GM23338 (cell line): ENCODE data around the gene RGS8. TPM values are rescaled to one million over a fixed set of nuclear protein-coding genes. Genes with fewer than 3 reads are reported as not detected.

Source experiments
- ATAC-seq: fragments of 200-7000 bp; cut with Tn5 transposase; 3 replicates; pipeline ENCODE4 v1.9.1; 2020
- DNase-seq: peaks from one replicate; pipeline ENCODE4 v3.0.0-alpha.2; 2015; ENCODE audit warnings: low spot score
- H2AFZ ChIP-seq: fragments of 200-600 bp; sonication (generic); 2 replicates; pipeline ENCODE4 v1.8.0; 2016; ENCODE audit warnings: antibody characterized with exemption, mild to moderate bottlenecking, moderate library complexity
- H3F3A ChIP-seq: fragments of 200-600 bp; sonication (generic); replicated peaks from 2 replicates; pipeline ENCODE4 v1.8.0; 2017; ENCODE audit warnings: antibody characterized with exemption, mixed run types, low read depth
- H3K27ac ChIP-seq: fragments of 200-600 bp; sonication (generic); 2 replicates; pipeline ENCODE4 v1.6.1; 2016; ENCODE audit warnings: low read depth
- H3K27me3 ChIP-seq: fragments of 200-600 bp; sonication (generic); 2 replicates; pipeline ENCODE4 v1.8.0; 2016; ENCODE audit warnings: mild to moderate bottlenecking, mixed run types, moderate library complexity; ENCODE audit not compliant: insufficient read depth
- H3K36me3 ChIP-seq: fragments of 200-600 bp; sonication (generic); 2 replicates; pipeline ENCODE4 v1.8.0; 2016; ENCODE audit warnings: mild to moderate bottlenecking; ENCODE audit not compliant: insufficient read depth
- H3K4me1 ChIP-seq: fragments of 200-600 bp; sonication (generic); 2 replicates; pipeline ENCODE4 v1.8.0; 2016; ENCODE audit warnings: mild to moderate bottlenecking, moderate library complexity; ENCODE audit not compliant: insufficient read depth
- H3K4me2 ChIP-seq: fragments of 200-600 bp; sonication (generic); 2 replicates; pipeline ENCODE4 v1.7.1; 2017; ENCODE audit warnings: mixed run types
- H3K4me3 ChIP-seq: fragments of 200-600 bp; sonication (generic); 2 replicates; pipeline ENCODE4 v1.6.1; 2016; ENCODE audit warnings: mixed run types
- H3K79me2 ChIP-seq: fragments of 200-600 bp; sonication (generic); replicated peaks from 2 replicates; pipeline ENCODE4 v1.8.0; 2017; ENCODE audit warnings: mild to moderate bottlenecking; ENCODE audit not compliant: insufficient read depth
- H3K9me2 ChIP-seq: fragments of 200-600 bp; sonication (generic); 2 replicates; pipeline ENCODE4 v1.8.0; 2017; ENCODE audit not compliant: insufficient read depth
- H4K20me1 ChIP-seq: fragments of 200-600 bp; sonication (generic); replicated peaks from 2 replicates; pipeline ENCODE4 v1.8.0; 2017; ENCODE audit warnings: mild to moderate bottlenecking; ENCODE audit not compliant: insufficient read depth
- H3K27ac Mint-ChIP-seq: 2 replicates; pipeline ENCODE4 v1.8.0; 2020; ENCODE audit warnings: inconsistent platforms, mild to moderate bottlenecking, moderate library complexity, mixed read lengths
- H3K27me3 Mint-ChIP-seq: 3 replicates; pipeline ENCODE4 v1.8.0; 2022; ENCODE audit warnings: low read depth, mild to moderate bottlenecking, moderate library complexity, mixed read lengths, inconsistent platforms; ENCODE audit not compliant: insufficient read depth, poor library complexity
- H3K36me3 Mint-ChIP-seq: 3 replicates; pipeline ENCODE4 v1.8.0; 2021; ENCODE audit warnings: low read depth, mild to moderate bottlenecking, inconsistent platforms, moderate library complexity, mixed read lengths
- H3K4me1 Mint-ChIP-seq: 3 replicates; pipeline ENCODE4 v1.8.0; 2020; ENCODE audit warnings: mild to moderate bottlenecking, inconsistent platforms, mixed read lengths
- H3K4me3 Mint-ChIP-seq: 3 replicates; pipeline ENCODE4 v1.8.0; 2021; ENCODE audit warnings: moderate library complexity, mild to moderate bottlenecking, inconsistent platforms, mixed read lengths
- H3K9me3 Mint-ChIP-seq: 3 replicates; pipeline ENCODE4 v1.8.0; 2020; ENCODE audit warnings: moderate library complexity, mild to moderate bottlenecking, inconsistent platforms, mixed read lengths
- POLR2AphosphoS5 ChIP-seq: IDR thresholded peaks from 2 replicates; pipeline ENCODE4 v1.6.1; 2016; ENCODE audit warnings: antibody characterized with exemption, low read depth
- REST ChIP-seq: IDR thresholded peaks from one replicate; pipeline ENCODE4 v1.6.1; 2018; ENCODE audit warnings: antibody characterized with exemption; ENCODE audit not compliant: unreplicated experiment
- ZNF462 ChIP-seq: fragments of 250-450 bp; sonication (Bioruptor Pico); IDR thresholded peaks from 2 replicates; pipeline ENCODE4 v1.5.0; 2020; ENCODE audit warnings: mild to moderate bottlenecking, moderate library complexity
- polyA plus RNA-seq: library from polyadenylated mRNA; unstranded; fragments of >200 nt; fragmentation: Nextera tagmentation; extraction: Ambion mirVana; gene quantifications from 2 replicates; pipeline ENCODE4 v1.2.1, GENCODE V29; 2016
- total RNA-seq: library from RNA; depleted of rRNA; stranded (reverse); fragments of >200 nt; shearing (Covaris generic); gene quantifications from 2 replicates; pipeline ENCODE4 v1.2.3, GENCODE V29; 2014

Gene RGS8
- total and polyA plus RNA-seq, 2 experiments from 2014 or later: 0.06 to 2.5 TPM

- TF ChIP-seq ZNF462 (CRISPR knock-in tag) (no peak), POLR2AphosphoS5 (no peak)
Measured at GRCh38 chr1:182713492-182713891, 29.1 kb upstream of the RGS8 start (continued).

- TF ChIP-seq REST: no peak
- no peak for TF ChIP-seq ZNF462 (CRISPR knock-in tag)
- H3K4me3 ChIP-seq: no peak overlapping the region
- H3K79me2 ChIP-seq: no peaks in the 10 kb centered on the region
- no peaks in the 10 kb centered on the region for H3F3A ChIP-seq
- ATAC-seq: no peak
- H3K36me3 Mint-ChIP-seq: no peaks in the 10 kb centered on the region
- H3K9me2 ChIP-seq: no peaks in the 10 kb centered on the region
- no peaks in the 10 kb centered on the region for H3K36me3 ChIP-seq
- no peak overlapping the region for H3K27ac Mint-ChIP-seq
- H3K4me1 Mint-ChIP-seq: no peaks in the 10 kb centered on the region
- no peak overlapping the region for H3K27ac ChIP-seq
- no peaks in the 10 kb centered on the region for H3K4me1 ChIP-seq
- no peak overlapping the region for H2AFZ ChIP-seq
- no peaks in the 10 kb centered on the region for H4K20me1 ChIP-seq
- no peaks in the 10 kb centered on the region for H3K9me3 Mint-ChIP-seq
- H3K4me3 Mint-ChIP-seq: no peak overlapping the region
- H3K27me3 Mint-ChIP-seq: peaks cover 5% of the 10 kb centered on the region
- H3K27me3 ChIP-seq: no peaks in the 10 kb centered on the region
- H3K4me2 ChIP-seq: no peak overlapping the region
- no peak for DNase-seq
Measured at GRCh38 chr1:182709855-182710254, 25.5 kb upstream of the RGS8 start.
